CD4-positive, CD25-positive, alpha-beta regulatory T cell (primary cell): ENCODE measurements around the gene PLEKHH3. TPM values are rescaled to one million over a fixed set of nuclear protein-coding genes. Genes with fewer than 3 reads are reported as not detected.

Experiments
- ATAC-seq, 2 donors: fragments of 150-1000 bp; cut with Tn5 transposase; one replicate each; pipeline ENCODE4 v1.10.0; 2021; ENCODE audit warnings: low read depth in 2 of 2, moderate number of reproducible peaks in 2 of 2, moderate library complexity in 1 of 2
- DNase-seq, 3 donors: peaks; one replicate each; pipeline versions ENCODE4 v3.0.0 to v3.0.0-alpha.2; 2012 to 2022; ENCODE audit warnings: mixed read lengths in 1 of 3
- H3K27ac ChIP-seq: one replicate; pipeline ENCODE4 v1.7.0; 2013; ENCODE audit warnings: mild to moderate bottlenecking, low read length; ENCODE audit not compliant: insufficient read depth, poor library complexity, severe bottlenecking
- H3K27me3 ChIP-seq: one replicate; pipeline ENCODE4 v1.7.0; 2013; ENCODE audit warnings: low read length; ENCODE audit not compliant: control insufficient read depth, insufficient read depth
- H3K36me3 ChIP-seq: one replicate; pipeline ENCODE4 v1.7.0; 2013; ENCODE audit warnings: mild to moderate bottlenecking, low read length, moderate library complexity; ENCODE audit not compliant: control insufficient read depth, insufficient read depth
- H3K4me1 ChIP-seq: 2 replicates; pipeline ENCODE4 v1.7.0; 2013; ENCODE audit warnings: mild to moderate bottlenecking, low read length; ENCODE audit not compliant: insufficient read depth, control insufficient read depth, poor library complexity, severe bottlenecking
- H3K4me3 ChIP-seq: one replicate; pipeline ENCODE4 v1.7.0; 2013; ENCODE audit warnings: low read depth, mild to moderate bottlenecking, low read length, moderate library complexity
- H3K9me3 ChIP-seq, 2 experiments: 1 replicate in 1 of 2; 2 replicates in 1 of 2; pipeline ENCODE4 v1.7.0; 2013; ENCODE audit warnings: low read length in 2 of 2, mild to moderate bottlenecking in 1 of 2, moderate library complexity in 1 of 2; ENCODE audit not compliant: control insufficient read depth in 2 of 2
- H3K27ac Mint-ChIP-seq, 3 donors: one replicate each; pipeline ENCODE4 v1.8.0; 2020 to 2022; ENCODE audit warnings: mild to moderate bottlenecking in 3 of 3, mixed read lengths in 3 of 3, moderate library complexity in 2 of 3
- H3K27me3 Mint-ChIP-seq: one replicate; pipeline ENCODE4 v1.8.0; 2022; ENCODE audit warnings: mild to moderate bottlenecking, mixed read lengths
- H3K36me3 Mint-ChIP-seq: one replicate; pipeline ENCODE4 v1.8.0; 2020; ENCODE audit warnings: mixed read lengths
- H3K4me1 Mint-ChIP-seq, 4 donors: one replicate each; pipeline ENCODE4 v1.8.0; 2020 to 2022; ENCODE audit warnings: mixed read lengths in 4 of 4, mild to moderate bottlenecking in 1 of 4
- H3K4me3 Mint-ChIP-seq, 4 donors: one replicate each; pipeline ENCODE4 v1.8.0; 2020 to 2022; ENCODE audit warnings: mild to moderate bottlenecking in 4 of 4, mixed read lengths in 4 of 4, moderate library complexity in 3 of 4
- H3K9me3 Mint-ChIP-seq, 7 donors: one replicate each; pipeline ENCODE4 v1.8.0; 2020 to 2022; ENCODE audit warnings: mixed read lengths in 7 of 7, mild to moderate bottlenecking in 3 of 7, moderate library complexity in 2 of 7
- polyA plus RNA-seq, 4 donors: library from polyadenylated mRNA; unstranded; fragments of 300-500 nt; fragmentation: Illumina TruSeq; gene quantifications; one replicate each; pipeline ENCODE4 v1.2.3, GENCODE V29; 2021
- total RNA-seq: library from RNA; stranded (reverse); gene quantifications from one replicate; pipeline ENCODE4 v1.2.3, GENCODE V29; 2022

Gene PLEKHH3
- total and polyA plus RNA-seq, 5 donors from 2014 or later = 0.38 to 4.8 (median 0.89) TPM

DNA sequence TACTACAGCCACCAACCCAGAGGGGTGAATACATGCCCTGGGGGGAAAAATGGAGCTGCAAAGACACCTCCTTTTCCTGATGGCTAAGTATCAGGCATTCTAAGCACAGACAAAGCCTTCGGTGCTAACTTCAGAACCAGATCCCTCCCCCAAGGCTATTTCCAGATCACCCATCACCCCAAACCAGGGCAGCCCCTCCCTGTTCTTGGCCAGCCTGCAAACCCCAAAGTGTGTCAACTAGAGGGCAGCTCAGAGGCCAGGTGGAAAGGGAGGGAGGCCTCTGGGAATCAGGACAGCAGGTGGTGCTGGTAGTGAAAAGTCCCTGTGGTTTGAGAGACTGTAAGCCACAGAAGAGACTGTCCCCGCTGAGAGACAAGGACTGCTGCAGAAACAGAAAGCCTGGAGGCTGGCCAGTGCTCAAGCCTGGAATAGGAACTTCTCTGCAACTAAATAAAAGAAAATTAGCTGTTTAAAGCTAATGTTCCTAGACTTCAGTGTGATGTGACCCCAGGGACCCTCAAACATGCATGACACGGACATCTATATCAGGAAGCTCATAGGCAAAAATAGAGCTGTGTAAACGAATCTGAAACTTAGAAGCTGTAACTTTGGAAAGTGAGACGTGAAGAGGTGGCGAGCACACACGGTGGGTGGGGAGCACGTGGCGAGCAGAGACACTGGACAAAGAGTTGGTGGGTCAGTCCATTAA is 58.2 kb downstream of the PLEKHH3 start:
- H3K9me3 Mint-ChIP-seq = no peaks in the 10 kb centered on the region
- ATAC-seq (no peak), DNase-seq (no peak)
- peaks cover 12% of the 10 kb centered on the region for H3K36me3 Mint-ChIP-seq
- H3K4me3 ChIP-seq = no peak overlapping the region
- H3K9me3 ChIP-seq = no peaks in the 10 kb centered on the region
- no peaks in the 10 kb centered on the region for H3K4me1 ChIP-seq
- no peak overlapping the region for H3K27ac ChIP-seq
- no peak overlapping the region for H3K27ac Mint-ChIP-seq
- peaks cover 15% of the 10 kb centered on the region for H3K36me3 ChIP-seq
- H3K27me3 ChIP-seq = no peaks in the 10 kb centered on the region
- H3K27me3 Mint-ChIP-seq = no peaks in the 10 kb centered on the region
- H3K4me3 Mint-ChIP-seq = no peak overlapping the region
- no peaks in the 10 kb centered on the region for H3K4me1 Mint-ChIP-seq

DNA sequence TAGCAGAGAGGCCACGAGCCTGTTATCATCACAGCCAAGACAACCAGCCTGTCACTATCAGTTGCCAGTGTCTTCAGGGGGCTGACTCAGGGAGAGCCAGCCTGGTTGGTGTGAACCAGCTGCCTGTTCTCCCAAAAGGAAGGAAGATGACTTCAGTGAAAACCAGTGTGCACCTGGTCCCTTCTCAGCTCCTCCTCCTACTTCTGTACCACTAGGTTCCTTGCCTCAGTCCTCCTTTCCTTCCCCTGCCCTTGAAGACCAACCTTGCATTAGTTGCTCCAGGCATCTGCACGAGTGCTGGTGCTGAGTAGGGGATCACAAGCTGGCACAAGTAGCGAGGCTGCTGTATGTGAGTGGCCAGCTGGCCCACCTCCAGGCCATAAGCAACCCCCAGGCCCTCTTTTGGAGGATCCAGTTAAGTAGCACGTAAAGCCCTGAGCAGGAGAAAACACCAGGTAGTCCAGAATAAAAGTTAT is 58.8 kb downstream of the PLEKHH3 start:
- H3K36me3 ChIP-seq = peaks cover 16% of the 10 kb centered on the region
- H3K4me3 Mint-ChIP-seq = no peak overlapping the region
- DNase-seq (no peak), ATAC-seq (no peak)
- H3K36me3 Mint-ChIP-seq = peaks cover 14% of the 10 kb centered on the region
- H3K27ac ChIP-seq = no peak overlapping the region
- H3K4me1 ChIP-seq = no peaks in the 10 kb centered on the region
- H3K9me3 Mint-ChIP-seq = no peaks in the 10 kb centered on the region
- H3K27ac Mint-ChIP-seq = no peak overlapping the region
- no peaks in the 10 kb centered on the region for H3K27me3 ChIP-seq
- no peak overlapping the region for H3K4me3 ChIP-seq
- no peaks in the 10 kb centered on the region for H3K4me1 Mint-ChIP-seq
- H3K27me3 Mint-ChIP-seq = no peaks in the 10 kb centered on the region
- no peaks in the 10 kb centered on the region for H3K9me3 ChIP-seq

Other genes starting within 250 kb of the PLEKHH3 start
- gene ATP6V0A1, start 218.1 kb downstream of the PLEKHH3 start, total RNA-seq = 28.1 TPM
- gene ATP6V0A1, start 218.1 kb downstream of the PLEKHH3 start, polyA plus RNA-seq = 10 to 100 TPM; 13.8 to 16.4 (median 15.2) TPM
- 11.8 TPM for gene NAGLU, start 140.8 kb downstream of the PLEKHH3 start, total RNA-seq
- gene NAGLU, start 140.8 kb downstream of the PLEKHH3 start, polyA plus RNA-seq = 10 to 100 TPM in 3 of 4 donors, 1 to 10 TPM in 1; 9.2 to 17.2 (median 12.0) TPM
- 0.91 TPM for gene HSD17B1, start 124.1 kb downstream of the PLEKHH3 start, total RNA-seq
- gene HSD17B1, start 124.1 kb downstream of the PLEKHH3 start, polyA plus RNA-seq = under 1 TPM; 0.30 to 0.64 (median 0.61) TPM
- 45.0 TPM for gene COASY, start 114.8 kb downstream of the PLEKHH3 start, total RNA-seq
- gene COASY, start 114.8 kb downstream of the PLEKHH3 start, polyA plus RNA-seq = 10 to 100 TPM; 41.6 to 56.1 (median 51.8) TPM
- 40.8 TPM for gene MLX, start 109.9 kb downstream of the PLEKHH3 start, total RNA-seq
- 10 to 100 TPM; 44.0 to 55.4 (median 49.5) TPM for gene MLX, start 109.9 kb downstream of the PLEKHH3 start, polyA plus RNA-seq
- gene PSMC3IP, start 99.3 kb downstream of the PLEKHH3 start, total RNA-seq = 2.5 TPM
- under 1 TPM in 3 of 4 donors, not detected in 1; 0.25 to 0.71 (median 0.39) TPM for gene PSMC3IP, start 99.3 kb downstream of the PLEKHH3 start, polyA plus RNA-seq
- 116 TPM for gene RETREG3, start 67.6 kb downstream of the PLEKHH3 start, total RNA-seq
- gene RETREG3, start 67.6 kb downstream of the PLEKHH3 start, polyA plus RNA-seq = 100 to 1,000 TPM; 201 to 243 (median 218) TPM
- gene TUBG1, start 67.3 kb downstream of the PLEKHH3 start, total RNA-seq = 8.2 TPM
- 10 to 100 TPM in 2 of 4 donors, 1 to 10 TPM in 2; 7.2 to 13.5 (median 10.1) TPM for gene TUBG1, start 67.3 kb downstream of the PLEKHH3 start, polyA plus RNA-seq
- gene TUBG2, start 17.7 kb downstream of the PLEKHH3 start, total RNA-seq = 13.7 TPM
- gene TUBG2, start 17.7 kb downstream of the PLEKHH3 start, polyA plus RNA-seq = 1 to 10 TPM; 2.8 to 4.0 (median 3.8) TPM
- gene CCR10, start 4.8 kb upstream of the PLEKHH3 start, total RNA-seq = 20.6 TPM
- gene CCR10, start 4.8 kb upstream of the PLEKHH3 start, polyA plus RNA-seq = 100 to 1,000 TPM in 1 of 4 donors, 10 to 100 TPM in 3; 45.2 to 133 (median 63.9) TPM
- gene CNTNAP1, start 5.5 kb upstream of the PLEKHH3 start, total RNA-seq = 54.9 TPM
- gene CNTNAP1, start 5.5 kb upstream of the PLEKHH3 start, polyA plus RNA-seq = 1 to 10 TPM in 3 of 4 donors, under 1 TPM in 1; 0.94 to 1.7 (median 1.4) TPM
- gene EZH1, start 68.0 kb upstream of the PLEKHH3 start, total RNA-seq = 123 TPM
- gene EZH1, start 68.0 kb upstream of the PLEKHH3 start, polyA plus RNA-seq = 10 to 100 TPM; 38.7 to 57.9 (median 49.5) TPM
- gene RAMP2, start 84.2 kb upstream of the PLEKHH3 start, total RNA-seq = not detected
- gene RAMP2, start 84.2 kb upstream of the PLEKHH3 start, polyA plus RNA-seq = not detected
- 29.4 TPM for gene VPS25, start 96.5 kb upstream of the PLEKHH3 start, total RNA-seq
- gene VPS25, start 96.5 kb upstream of the PLEKHH3 start, polyA plus RNA-seq = 10 to 100 TPM; 62.8 to 73.3 (median 71.4) TPM
- gene WNK4, start 103.6 kb upstream of the PLEKHH3 start, total RNA-seq = not detected
- gene WNK4, start 103.6 kb upstream of the PLEKHH3 start, polyA plus RNA-seq = under 1 TPM in 1 of 4 donors, not detected in 3; 0.09 TPM
- gene COA3, start 121.7 kb upstream of the PLEKHH3 start, total RNA-seq = 12.8 TPM
- 100 to 1,000 TPM; 147 to 162 (median 156) TPM for gene COA3, start 121.7 kb upstream of the PLEKHH3 start, polyA plus RNA-seq
- gene CNTD1, start 121.9 kb upstream of the PLEKHH3 start, total RNA-seq = not detected
- under 1 TPM; 0.15 to 0.42 (median 0.28) TPM for gene CNTD1, start 121.9 kb upstream of the PLEKHH3 start, polyA plus RNA-seq
- gene BECN1, start 147.3 kb upstream of the PLEKHH3 start, total RNA-seq = 153 TPM
- gene BECN1, start 147.3 kb upstream of the PLEKHH3 start, polyA plus RNA-seq = 100 to 1,000 TPM; 138 to 180 (median 160) TPM
- gene PSME3, start 156.4 kb upstream of the PLEKHH3 start, total RNA-seq = 66.7 TPM
- 100 to 1,000 TPM; 114 to 129 (median 127) TPM for gene PSME3, start 156.4 kb upstream of the PLEKHH3 start, polyA plus RNA-seq
- 2.3 TPM for gene AOC2, start 167.6 kb upstream of the PLEKHH3 start, total RNA-seq
- gene AOC2, start 167.6 kb upstream of the PLEKHH3 start, polyA plus RNA-seq = under 1 TPM in 1 of 4 donors, not detected in 3; 0.17 TPM
- 0.49 TPM for gene AOC3, start 174.2 kb upstream of the PLEKHH3 start, total RNA-seq
- not detected for gene AOC3, start 174.2 kb upstream of the PLEKHH3 start, polyA plus RNA-seq
- gene G6PC1, start 223.8 kb upstream of the PLEKHH3 start, total RNA-seq = not detected
- not detected for gene G6PC1, start 223.8 kb upstream of the PLEKHH3 start, polyA plus RNA-seq